ENCODE measurements around the gene IKBIP.
A peak's percentile ranks its signal among the peaks of the same experiment; 100 is the strongest.
"Not testable (repeated sequence)": the region's sequence is repeated elsewhere in the genome, so short reads cannot be mapped to it uniquely, and the experiment has no call there.

Gene IKBIP

GRCh38 chr12:98638009-98638408 is 6.6 kb downstream of the IKBIP start:
- DNase-seq (ENCODE audit: low read depth in 2 of 3, low spot score in 2 of 3), result no peak

GRCh38 chr12:98637068-98637467 is 7.5 kb downstream of the IKBIP start:
- no peak for DNase-seq (ENCODE audit: low read depth in 2 of 3, low spot score in 2 of 3)

- DNase-seq (ENCODE audit: low read depth in 2 of 3, low spot score in 2 of 3), result no peak
Observed at GRCh38 chr12:98635657-98636323, 8.8 kb downstream of the IKBIP start.

GRCh38 chr12:98618952-98619351 is 25.6 kb downstream of the IKBIP start:
- DNase-seq (ENCODE audit: low read depth in 2 of 3, low spot score in 2 of 3), result no peak

GRCh38 chr12:98612696-98613334 is 31.8 kb downstream of the IKBIP start:
- DNase-seq (ENCODE audit: low read depth in 2 of 3, low spot score in 2 of 3), result no peak

GRCh38 chr12:98610596-98610995 is 34.0 kb downstream of the IKBIP start:
- no peak for DNase-seq (ENCODE audit: low read depth in 2 of 3, low spot score in 2 of 3)

GRCh38 chr12:98606359-98606988 is 38.1 kb downstream of the IKBIP start:
- DNase-seq (ENCODE audit: low read depth in 2 of 3, low spot score in 2 of 3), result no peak

GRCh38 chr12:98601924-98602323 is 42.7 kb downstream of the IKBIP start:
- DNase-seq (ENCODE audit: low read depth in 2 of 3, low spot score in 2 of 3), result no peak

- DNase-seq (ENCODE audit: low read depth in 2 of 3, low spot score in 2 of 3), result not testable (repeated sequence)
Observed at GRCh38 chr12:98597313-98597712, 47.3 kb downstream of the IKBIP start.

- DNase-seq (ENCODE audit: low read depth in 2 of 3, low spot score in 2 of 3), result no peak
Observed at GRCh38 chr12:98595243-98595988, 49.2 kb downstream of the IKBIP start.

- DNase-seq (ENCODE audit: low read depth in 2 of 3, low spot score in 2 of 3), result peak in 2 of 3 experiments; percentile 11 to 12
Observed at GRCh38 chr12:98594050-98594835, 50.3 kb downstream of the IKBIP start.

- peak; percentile 84 to 90 (median 85) for DNase-seq (ENCODE audit: low read depth in 2 of 3, low spot score in 2 of 3)
Observed at GRCh38 chr12:98593351-98594049, 51.1 kb downstream of the IKBIP start, which contains the start of gene SLC25A3. Gene SLC25A3, plus strand, starts transcription at chr12:98593686. Its CDS starts 293 bp downstream, at chr12:98593979.

GRCh38 chr12:98592825-98593322 is 51.7 kb downstream of the IKBIP start:
- DNase-seq (ENCODE audit: low read depth in 2 of 3, low spot score in 2 of 3), result no peak

- DNase-seq (ENCODE audit: low read depth in 2 of 3, low spot score in 2 of 3), result no peak
Observed at GRCh38 chr12:98591209-98591608, 53.4 kb downstream of the IKBIP start.

GRCh38 chr12:98587084-98587483 is 57.5 kb downstream of the IKBIP start:
- DNase-seq (ENCODE audit: low read depth in 2 of 3, low spot score in 2 of 3), result no peak

GRCh38 chr12:98582093-98582492 is 62.5 kb downstream of the IKBIP start:
- no peak for DNase-seq (ENCODE audit: low read depth in 2 of 3, low spot score in 2 of 3)

GRCh38 chr12:98581101-98581500 is 63.5 kb downstream of the IKBIP start:
- no peak for DNase-seq (ENCODE audit: low read depth in 2 of 3, low spot score in 2 of 3)

- DNase-seq (ENCODE audit: low read depth in 2 of 3, low spot score in 2 of 3), result no peak
Observed at GRCh38 chr12:98580695-98581094, 63.9 kb downstream of the IKBIP start.

GRCh38 chr12:98579835-98580234 is 64.8 kb downstream of the IKBIP start:
- no peak for DNase-seq (ENCODE audit: low read depth in 2 of 3, low spot score in 2 of 3)

- DNase-seq (ENCODE audit: low read depth in 2 of 3, low spot score in 2 of 3), result no peak
Observed at GRCh38 chr12:98579347-98579746, 65.2 kb downstream of the IKBIP start.

All from activated CD8-positive, alpha-beta memory T cell treated with anti-CD3 and anti-CD28 coated beads for 48 hours (primary cell).